ENCODE results near the gene RABL2B.

The RABL2B gene

GRCh38 chr22:50738649-50739227 is 44.7 kb downstream of the RABL2B start:
- no peak for DNase-seq (ENCODE audit: low read depth in 2 of 2, low spot score in 1 of 2)

GRCh38 chr22:50737728-50738648 is 45.4 kb downstream of the RABL2B start, which contains the start of gene ACR:
Gene ACR, plus strand, starts transcription at chr22:50738204. Its CDS starts 32 bp downstream, at chr22:50738236.
- no peak for DNase-seq (ENCODE audit: low read depth in 2 of 2, low spot score in 1 of 2)

- DNase-seq (ENCODE audit: low read depth in 2 of 2, low spot score in 1 of 2), result no peak
Observed at GRCh38 chr22:50735739-50736030, 47.8 kb downstream of the RABL2B start.

DNA sequence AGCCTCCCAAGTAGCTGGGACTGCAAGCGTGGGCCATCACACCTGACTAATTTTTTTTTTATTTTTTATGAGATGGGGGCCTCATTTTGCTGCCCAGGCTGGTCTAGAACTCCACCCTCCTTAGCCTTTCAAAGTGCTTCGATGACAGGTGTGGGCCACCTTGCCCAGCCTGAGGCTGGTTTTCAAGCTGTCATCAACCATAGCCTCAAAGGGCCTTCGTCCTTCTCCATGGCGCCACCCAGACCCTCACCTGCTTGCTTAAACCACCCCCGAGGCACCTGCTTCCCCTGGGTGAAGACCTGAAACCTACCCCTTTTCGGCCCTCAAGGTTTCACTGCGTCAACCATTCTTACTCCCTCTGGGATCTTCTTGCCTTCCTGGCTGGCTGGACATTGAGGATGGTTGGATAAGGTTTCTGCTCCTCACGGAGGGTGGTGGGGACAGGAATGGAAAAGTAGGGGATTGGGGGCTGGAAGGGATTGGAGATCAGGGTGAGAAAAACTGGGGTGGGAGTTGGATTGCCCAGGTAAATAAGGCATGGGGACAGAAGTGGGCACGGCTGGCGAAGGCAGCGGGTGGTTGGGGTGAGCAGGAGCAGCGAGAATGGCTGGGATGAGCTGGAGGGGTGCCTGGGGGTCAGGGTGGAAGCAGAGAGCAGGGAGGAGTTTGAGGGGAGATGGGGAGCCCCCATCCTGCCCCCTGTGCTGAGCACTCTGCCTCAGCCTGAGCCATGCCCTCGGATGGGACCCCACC is 48.3 kb downstream of the RABL2B start:
- DNase-seq (ENCODE audit: low read depth in 2 of 2, low spot score in 1 of 2), result no peak

DNA sequence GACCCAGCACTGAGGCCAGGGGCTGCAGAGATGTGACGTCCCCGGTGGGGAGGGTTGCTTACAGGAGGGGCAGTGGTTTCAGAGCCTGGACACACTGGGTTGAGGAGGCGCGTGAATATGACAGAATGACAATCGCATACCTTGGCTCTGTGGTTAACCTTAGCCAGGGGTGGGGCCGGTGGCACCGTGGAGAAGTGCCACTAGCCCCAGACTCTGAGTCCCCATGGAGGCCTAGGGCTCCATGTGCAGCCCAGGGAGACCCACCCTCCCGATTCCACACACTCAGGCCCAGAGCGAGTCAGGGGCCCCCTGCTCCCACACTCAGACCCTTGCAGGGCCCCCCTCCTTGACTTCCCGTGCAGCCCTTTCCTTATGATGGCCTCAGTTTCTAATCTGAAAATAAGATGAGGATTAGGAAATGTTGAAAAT is 49.1 kb downstream of the RABL2B start:
- DNase-seq (ENCODE audit: low read depth in 2 of 2, low spot score in 1 of 2), result no peak

DNA sequence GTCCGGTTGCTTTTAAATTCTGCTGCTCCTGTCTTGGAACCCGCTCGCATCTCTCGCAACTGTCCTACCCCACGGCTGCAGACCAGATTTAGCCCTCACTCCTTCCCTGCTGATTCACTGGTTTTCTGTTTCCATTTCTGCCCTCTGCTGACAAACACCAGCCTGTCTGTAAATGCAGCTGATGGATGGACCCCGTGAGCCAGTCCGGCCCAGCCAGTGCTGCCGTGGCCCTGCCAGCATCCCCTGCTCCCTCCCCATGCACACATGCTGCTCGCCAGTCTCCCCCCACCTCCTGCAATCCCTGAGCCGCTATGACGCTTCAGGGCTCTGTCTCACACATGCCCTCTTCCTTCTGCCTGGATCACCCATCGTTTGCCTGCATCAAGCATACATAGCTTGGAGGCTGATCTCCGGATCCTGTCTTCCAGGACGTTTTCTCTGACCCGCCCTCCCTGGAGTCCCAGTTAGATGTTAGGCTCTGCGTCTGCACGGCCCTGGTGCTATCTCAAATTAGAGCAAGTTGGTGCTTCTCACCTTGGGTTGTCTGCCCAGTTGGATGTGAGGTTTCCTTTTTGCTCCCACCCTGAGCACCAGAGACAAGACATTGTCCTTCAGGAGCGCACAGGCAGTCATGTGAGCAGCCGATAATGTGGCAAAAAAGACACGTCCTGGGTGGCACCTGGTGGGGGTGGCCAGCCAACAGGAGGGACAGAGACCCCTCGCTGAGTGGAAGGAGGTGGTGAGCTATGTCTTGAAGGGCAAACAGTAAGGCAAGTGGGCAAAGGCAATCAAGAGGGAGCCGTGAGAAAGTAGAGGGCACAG is 49.7 kb downstream of the RABL2B start:
- DNase-seq (ENCODE audit: low read depth in 2 of 2, low spot score in 1 of 2), result no peak

DNA sequence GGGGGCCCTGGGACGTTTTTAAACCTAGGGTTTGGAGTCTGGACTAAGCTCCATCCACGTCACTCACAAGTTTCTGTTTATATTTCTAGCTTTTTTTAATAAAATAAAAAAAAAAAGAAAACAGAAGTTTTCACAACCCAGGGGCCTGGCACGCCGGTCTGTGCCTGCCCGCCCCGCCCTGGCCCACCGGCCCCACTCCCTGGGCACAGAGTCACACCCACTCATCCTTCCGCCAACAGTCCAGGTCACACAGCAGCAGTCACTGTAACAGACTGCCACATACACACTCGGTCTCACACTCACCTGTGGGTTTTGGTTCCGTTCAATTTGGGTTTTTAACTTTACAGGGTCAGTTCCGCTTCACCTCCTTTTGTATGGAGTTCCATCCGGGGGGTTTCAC is 50.8 kb downstream of the RABL2B start:
- DNase-seq (ENCODE audit: low read depth in 2 of 2, low spot score in 1 of 2), result no peak

GRCh38 chr22:50731811-50732624 is 51.4 kb downstream of the RABL2B start:
- peak; percentile 6 to 14 for DNase-seq (ENCODE audit: low read depth in 2 of 2, low spot score in 1 of 2)

DNA sequence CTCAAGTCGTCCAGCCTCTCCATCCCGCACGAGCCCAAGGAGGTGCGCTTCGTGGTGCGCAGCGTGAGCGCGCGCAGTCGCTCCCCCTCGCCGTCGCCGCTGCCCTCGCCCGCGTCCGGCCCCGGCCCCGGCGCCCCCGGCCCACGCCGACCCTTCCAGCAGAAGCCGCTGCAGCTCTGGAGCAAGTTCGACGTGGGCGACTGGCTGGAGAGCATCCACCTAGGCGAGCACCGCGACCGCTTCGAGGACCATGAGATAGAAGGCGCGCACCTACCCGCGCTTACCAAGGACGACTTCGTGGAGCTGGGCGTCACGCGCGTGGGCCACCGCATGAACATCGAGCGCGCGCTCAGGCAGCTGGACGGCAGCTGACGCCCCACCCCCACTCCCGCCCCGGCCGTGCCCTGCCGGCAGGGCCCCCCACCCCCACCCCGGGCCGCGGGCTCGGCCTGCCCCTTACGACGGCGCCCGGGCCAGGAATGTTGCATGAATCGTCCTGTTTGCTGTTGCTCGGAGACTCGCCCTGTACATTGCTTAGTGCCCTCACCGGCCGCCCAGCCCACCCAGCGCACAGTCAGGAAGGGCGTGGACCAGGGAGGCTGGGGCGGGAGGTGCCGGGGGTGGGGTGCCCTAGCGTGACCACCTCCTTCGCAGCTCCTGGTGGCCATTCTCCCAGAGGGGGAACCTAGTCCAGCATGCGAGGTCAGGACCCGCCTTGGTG is 52.3 kb downstream of the RABL2B start:
- no peak for DNase-seq (ENCODE audit: low read depth in 2 of 2, low spot score in 1 of 2)

DNA sequence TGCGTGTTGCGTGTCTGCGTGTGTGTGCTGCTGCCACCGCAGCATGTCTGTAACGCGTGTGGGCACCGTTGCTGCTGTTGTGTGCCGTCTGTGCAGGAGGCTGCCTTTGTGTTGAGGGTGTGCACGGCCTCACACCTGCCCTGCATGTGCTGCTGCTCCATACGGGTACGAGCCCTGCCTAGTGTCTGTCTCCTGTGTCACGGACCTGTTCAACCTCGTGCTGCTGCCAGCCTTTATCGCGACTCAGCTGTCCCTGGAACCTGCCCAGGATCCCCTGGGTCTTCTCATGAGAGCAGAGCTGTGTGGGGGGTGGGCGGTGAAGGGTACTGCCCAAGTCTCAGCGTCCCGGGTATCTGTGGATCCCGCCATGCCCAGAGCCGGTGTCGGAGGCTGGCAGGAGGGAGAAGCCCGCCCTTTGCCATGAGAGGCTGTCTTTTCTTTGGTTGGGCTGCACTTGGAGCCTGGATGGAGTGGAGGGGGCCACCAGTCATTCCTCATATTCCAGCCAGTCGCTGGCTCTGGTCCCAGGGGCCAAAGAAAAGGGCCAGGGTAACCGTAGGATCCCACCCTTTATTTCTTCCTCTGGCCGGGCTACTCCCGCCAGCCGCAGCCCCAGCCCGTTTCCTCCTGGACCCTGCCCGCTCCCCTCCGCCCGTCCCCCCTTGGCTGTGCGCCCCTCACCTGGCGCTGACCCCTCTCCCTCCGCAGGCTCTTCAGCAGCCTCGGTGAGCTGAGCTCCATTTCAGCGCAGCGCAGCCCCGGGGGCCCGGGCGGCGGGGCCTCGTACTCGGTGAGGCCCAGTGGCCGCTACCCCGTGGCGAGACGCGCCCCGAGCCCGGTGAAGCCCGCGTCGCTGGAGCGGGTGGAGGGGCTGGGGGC is 53.2 kb downstream of the RABL2B start:
- no peak for DNase-seq (ENCODE audit: low read depth in 2 of 2, low spot score in 1 of 2)

GRCh38 chr22:50729391-50730012 is 53.9 kb downstream of the RABL2B start:
- DNase-seq (ENCODE audit: low read depth in 2 of 2, low spot score in 1 of 2), result no peak

DNA sequence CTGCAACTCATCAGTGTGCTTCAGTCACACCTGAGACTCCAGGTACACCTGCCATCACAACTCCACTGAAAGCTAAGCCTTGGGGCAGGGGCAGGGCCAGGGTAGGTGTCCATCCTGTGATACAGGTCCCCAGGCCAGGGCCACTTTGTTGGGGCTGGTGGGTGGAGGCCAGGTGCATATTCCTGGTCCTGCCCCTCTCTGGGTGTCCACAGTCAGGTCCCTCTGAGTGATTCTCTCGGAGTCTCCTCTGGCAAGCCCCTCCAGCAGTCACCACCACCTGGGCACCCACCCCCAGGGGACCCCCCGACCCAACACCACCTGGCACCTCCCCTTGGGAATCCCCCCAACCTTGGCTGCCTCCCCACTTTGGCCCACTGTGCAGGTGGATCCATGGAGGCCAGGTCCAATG is 54.9 kb downstream of the RABL2B start:
- DNase-seq (ENCODE audit: low read depth in 2 of 2, low spot score in 1 of 2), result no peak

DNA sequence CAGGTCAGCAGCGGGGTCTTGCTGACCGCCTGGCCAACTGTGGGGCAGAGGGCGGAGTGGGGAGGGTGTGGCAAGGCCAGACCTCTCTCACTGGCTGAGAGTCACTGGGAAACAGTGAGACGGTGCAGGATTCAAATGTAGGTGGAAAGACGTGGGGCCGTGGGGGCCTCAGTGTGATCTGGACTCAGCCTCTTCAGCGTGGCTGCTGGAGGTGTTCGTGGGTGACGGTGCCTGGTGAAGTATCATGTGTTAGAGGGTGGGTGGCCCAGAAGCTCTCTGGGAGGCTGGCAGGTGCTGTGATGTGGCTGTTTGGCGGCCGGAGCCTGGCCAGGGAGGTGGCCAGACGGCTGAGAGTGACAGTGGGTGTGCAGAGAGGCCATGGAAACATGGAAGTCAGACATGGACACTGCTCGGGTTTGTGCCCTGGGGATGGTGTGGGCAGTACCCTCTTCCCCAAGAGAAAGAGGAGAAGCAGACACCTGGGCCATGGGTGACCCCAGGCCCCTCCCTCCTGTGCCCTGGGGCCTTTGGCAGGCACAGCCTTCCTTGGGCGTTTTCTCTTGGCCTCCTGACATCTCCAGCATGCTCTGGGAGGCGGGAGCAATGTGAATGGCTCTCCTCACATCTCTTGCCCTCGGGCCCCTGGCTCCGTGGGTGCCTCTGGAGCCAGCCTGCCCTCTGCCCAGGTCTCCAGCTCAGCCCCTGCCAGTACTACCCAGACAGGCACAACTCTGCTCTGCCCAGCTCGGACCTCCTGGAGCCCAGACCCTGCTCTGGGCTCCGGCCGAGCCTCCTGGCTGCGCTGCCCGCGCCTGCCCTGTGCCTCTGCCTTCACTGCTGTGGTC is 55.5 kb downstream of the RABL2B start:
- DNase-seq (ENCODE audit: low read depth in 2 of 2, low spot score in 1 of 2), result no peak

- DNase-seq (ENCODE audit: low read depth in 2 of 2, low spot score in 1 of 2), result no peak
Observed at GRCh38 chr22:50726643-50727340, 56.6 kb downstream of the RABL2B start.

GRCh38 chr22:50725597-50725996 is 57.8 kb downstream of the RABL2B start:
- no peak for DNase-seq (ENCODE audit: low read depth in 2 of 2, low spot score in 1 of 2)

DNA sequence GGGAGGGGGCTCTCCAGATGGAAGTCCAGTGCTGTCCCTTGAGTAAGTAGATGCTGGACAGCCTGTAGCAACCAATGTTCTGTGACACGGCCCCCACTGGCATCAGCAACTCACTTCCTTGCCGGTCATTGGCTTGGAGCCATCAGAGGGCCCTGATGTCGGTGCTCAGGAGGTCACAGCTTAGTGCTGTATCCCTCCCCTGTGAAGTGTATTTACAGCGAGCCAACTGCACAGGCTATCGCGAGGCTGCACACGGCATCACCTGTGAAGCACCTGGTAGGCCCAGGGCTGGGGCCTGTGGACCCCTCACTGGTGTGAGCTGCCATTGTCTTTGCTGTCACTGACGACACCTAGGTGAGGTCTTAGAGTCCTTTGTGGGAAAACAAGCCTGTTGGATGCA is 58.8 kb downstream of the RABL2B start:
- no peak for DNase-seq (ENCODE audit: low read depth in 2 of 2, low spot score in 1 of 2)

GRCh38 chr22:50723991-50724390 is 59.4 kb downstream of the RABL2B start:
- DNase-seq (ENCODE audit: low read depth in 2 of 2, low spot score in 1 of 2), result no peak

Measured in stimulated activated CD8-positive, alpha-beta memory T cell treated with anti-CD3 and anti-CD28 coated beads, Interleukin-4, amount 100 ng/mL, for 4 hours (primary cell).